NCI-H1930 (cell line): Measurements from ENCODE around the gene CRAMP1.

Source experiments
- DNase-seq, 2 experiments: peaks; one replicate each; lab custom pipeline; 2025; lab: John Stamatoyannopoulos, UW

CRAMP1 gene

GRCh38 chr16:1601489-1601888 is 10.7 kb upstream of the CRAMP1 start:
- no peak for DNase-seq

GRCh38 chr16:1602285-1602684 is 9.9 kb upstream of the CRAMP1 start:
- DNase-seq = no peak

GRCh38 chr16:1606774-1607173 is 5.4 kb upstream of the CRAMP1 start:
- DNase-seq = no peak

- no peak for DNase-seq
These were observed 4.2 kb upstream of the CRAMP1 start for GRCh38 chr16:1607971-1608370.

- DNase-seq = peak; percentile 91 to 94
These were observed 1.9 kb upstream of the CRAMP1 start for GRCh38 chr16:1610071-1610898.

GRCh38 chr16:1610899-1611632 is 1.1 kb upstream of the CRAMP1 start:
- DNase-seq = no peak

- DNase-seq = no peak
These were observed 1.1 kb downstream of the CRAMP1 start for GRCh38 chr16:1613211-1613622.

- DNase-seq = no peak
These were observed 1.7 kb downstream of the CRAMP1 start for GRCh38 chr16:1613728-1614455.

- no peak for DNase-seq
These were observed 2.4 kb downstream of the CRAMP1 start for GRCh38 chr16:1614456-1615102.

GRCh38 chr16:1615761-1616160 is 3.6 kb downstream of the CRAMP1 start:
- DNase-seq = no peak

GRCh38 chr16:1619976-1620375 is 7.8 kb downstream of the CRAMP1 start:
- no peak for DNase-seq

- DNase-seq = no peak
These were observed 8.2 kb downstream of the CRAMP1 start for GRCh38 chr16:1620391-1620790.

- no peak for DNase-seq
These were observed 9.7 kb downstream of the CRAMP1 start for GRCh38 chr16:1621851-1622250.

- no peak for DNase-seq
These were observed 14.2 kb downstream of the CRAMP1 start for GRCh38 chr16:1626327-1626726.

- DNase-seq = no peak
These were observed 14.6 kb downstream of the CRAMP1 start for GRCh38 chr16:1626776-1627175.

- DNase-seq = no peak
These were observed 18.5 kb downstream of the CRAMP1 start for GRCh38 chr16:1630450-1631213.

GRCh38 chr16:1631230-1631629 is 19.1 kb downstream of the CRAMP1 start:
- DNase-seq = no peak

GRCh38 chr16:1631931-1632637 is 19.9 kb downstream of the CRAMP1 start:
- DNase-seq = no peak

- no peak for DNase-seq
These were observed 20.4 kb downstream of the CRAMP1 start for GRCh38 chr16:1632638-1632970.

- no peak for DNase-seq
These were observed 21.1 kb downstream of the CRAMP1 start for GRCh38 chr16:1633310-1633709.

GRCh38 chr16:1634541-1634940 is 22.4 kb downstream of the CRAMP1 start:
- DNase-seq = no peak
